Panc1 (cell line): ENCODE measurements around the gene SSBP2.

Source experiments
- POLR2AphosphoS5 ChIP-seq: IDR thresholded peaks from 2 replicates; pipeline ENCODE4 v1.6.1; 2012; ENCODE audit warnings: mild to moderate bottlenecking, low read depth, low read length, moderate library complexity
- SIN3A ChIP-seq: IDR thresholded peaks from 2 replicates; pipeline ENCODE4 v1.6.1; 2012; ENCODE audit warnings: low read depth, mild to moderate bottlenecking, low read length, moderate library complexity, borderline replicate concordance; ENCODE audit not compliant: insufficient read depth
- TCF7L2 ChIP-seq: IDR thresholded peaks from 2 replicates; pipeline ENCODE4 v1.6.1; 2011; ENCODE audit warnings: mild to moderate bottlenecking, low read depth, low read length, inconsistent platforms
- TF ChIP-seq, protein P1 (sequence below): fragments of 450-650 bp; IDR thresholded peaks from 2 replicates; pipeline ENCODE4 v1.5.1; 2017; ENCODE audit warnings: mild to moderate bottlenecking
- TF ChIP-seq, protein P2 (sequence below), 2 experiments: IDR thresholded peaks; 2 replicates each; pipeline ENCODE4 v1.6.1; 2011 to 2012; ENCODE audit warnings: low read depth in 2 of 2, control low read depth in 1 of 2, low read length in 1 of 2, mild to moderate bottlenecking in 1 of 2, moderate library complexity in 1 of 2; ENCODE audit not compliant: insufficient read depth in 1 of 2

DNA sequence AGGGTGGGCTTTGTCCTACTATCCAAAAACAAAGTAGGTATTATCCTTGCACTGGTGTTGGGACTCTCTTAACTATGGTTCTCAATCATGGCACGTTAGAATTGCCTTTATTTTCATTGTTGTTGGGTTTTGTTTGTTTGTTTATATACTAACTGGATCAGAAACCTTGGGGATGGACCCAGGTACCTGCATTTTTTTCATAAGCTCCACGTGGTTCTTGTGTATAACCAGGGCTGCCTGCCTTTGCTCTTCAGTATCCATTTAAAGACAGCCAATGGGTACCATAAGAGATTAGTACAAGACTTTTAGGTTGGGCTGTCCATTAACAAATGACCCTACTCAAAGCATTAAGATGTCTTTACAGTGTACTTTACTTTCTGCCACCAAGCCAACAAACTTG is 2.5 kb upstream of the SSBP2 start:
- TF ChIP-seq, protein P1, sequence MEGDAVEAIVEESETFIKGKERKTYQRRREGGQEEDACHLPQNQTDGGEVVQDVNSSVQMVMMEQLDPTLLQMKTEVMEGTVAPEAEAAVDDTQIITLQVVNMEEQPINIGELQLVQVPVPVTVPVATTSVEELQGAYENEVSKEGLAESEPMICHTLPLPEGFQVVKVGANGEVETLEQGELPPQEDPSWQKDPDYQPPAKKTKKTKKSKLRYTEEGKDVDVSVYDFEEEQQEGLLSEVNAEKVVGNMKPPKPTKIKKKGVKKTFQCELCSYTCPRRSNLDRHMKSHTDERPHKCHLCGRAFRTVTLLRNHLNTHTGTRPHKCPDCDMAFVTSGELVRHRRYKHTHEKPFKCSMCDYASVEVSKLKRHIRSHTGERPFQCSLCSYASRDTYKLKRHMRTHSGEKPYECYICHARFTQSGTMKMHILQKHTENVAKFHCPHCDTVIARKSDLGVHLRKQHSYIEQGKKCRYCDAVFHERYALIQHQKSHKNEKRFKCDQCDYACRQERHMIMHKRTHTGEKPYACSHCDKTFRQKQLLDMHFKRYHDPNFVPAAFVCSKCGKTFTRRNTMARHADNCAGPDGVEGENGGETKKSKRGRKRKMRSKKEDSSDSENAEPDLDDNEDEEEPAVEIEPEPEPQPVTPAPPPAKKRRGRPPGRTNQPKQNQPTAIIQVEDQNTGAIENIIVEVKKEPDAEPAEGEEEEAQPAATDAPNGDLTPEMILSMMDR: no peak
- TF ChIP-seq SIN3A (no peak), TCF7L2 (no peak), POLR2AphosphoS5 (no peak)
- TF ChIP-seq, protein P2, sequence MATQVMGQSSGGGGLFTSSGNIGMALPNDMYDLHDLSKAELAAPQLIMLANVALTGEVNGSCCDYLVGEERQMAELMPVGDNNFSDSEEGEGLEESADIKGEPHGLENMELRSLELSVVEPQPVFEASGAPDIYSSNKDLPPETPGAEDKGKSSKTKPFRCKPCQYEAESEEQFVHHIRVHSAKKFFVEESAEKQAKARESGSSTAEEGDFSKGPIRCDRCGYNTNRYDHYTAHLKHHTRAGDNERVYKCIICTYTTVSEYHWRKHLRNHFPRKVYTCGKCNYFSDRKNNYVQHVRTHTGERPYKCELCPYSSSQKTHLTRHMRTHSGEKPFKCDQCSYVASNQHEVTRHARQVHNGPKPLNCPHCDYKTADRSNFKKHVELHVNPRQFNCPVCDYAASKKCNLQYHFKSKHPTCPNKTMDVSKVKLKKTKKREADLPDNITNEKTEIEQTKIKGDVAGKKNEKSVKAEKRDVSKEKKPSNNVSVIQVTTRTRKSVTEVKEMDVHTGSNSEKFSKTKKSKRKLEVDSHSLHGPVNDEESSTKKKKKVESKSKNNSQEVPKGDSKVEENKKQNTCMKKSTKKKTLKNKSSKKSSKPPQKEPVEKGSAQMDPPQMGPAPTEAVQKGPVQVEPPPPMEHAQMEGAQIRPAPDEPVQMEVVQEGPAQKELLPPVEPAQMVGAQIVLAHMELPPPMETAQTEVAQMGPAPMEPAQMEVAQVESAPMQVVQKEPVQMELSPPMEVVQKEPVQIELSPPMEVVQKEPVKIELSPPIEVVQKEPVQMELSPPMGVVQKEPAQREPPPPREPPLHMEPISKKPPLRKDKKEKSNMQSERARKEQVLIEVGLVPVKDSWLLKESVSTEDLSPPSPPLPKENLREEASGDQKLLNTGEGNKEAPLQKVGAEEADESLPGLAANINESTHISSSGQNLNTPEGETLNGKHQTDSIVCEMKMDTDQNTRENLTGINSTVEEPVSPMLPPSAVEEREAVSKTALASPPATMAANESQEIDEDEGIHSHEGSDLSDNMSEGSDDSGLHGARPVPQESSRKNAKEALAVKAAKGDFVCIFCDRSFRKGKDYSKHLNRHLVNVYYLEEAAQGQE (IDR thresholded peaks at IDR 0.05; ENCODE audit: insufficient read depth in 1 of 2, low read depth in 2 of 2, low read length in 1 of 2): no peak
